Measurements from ENCODE around the gene FAM13A.

FAM13A gene

GRCh38 chr4:88933414-88934160 is 123.4 kb downstream of the FAM13A start:
- peaks cover 2% of the 10 kb centered on the region for H3K27me3 ChIP-seq (ENCODE audit: insufficient read depth, poor library complexity, severe bottlenecking)
- TF ChIP-seq CTCF (IDR thresholded peaks at IDR 0.05; ENCODE audit: insufficient read depth, low read length) (no peak), GABPA (IDR thresholded peaks at IDR 0.05; ENCODE audit: low read depth) (no peak), SPI1 (IDR thresholded peaks at IDR 0.05; ENCODE audit: borderline replicate concordance, low read depth) (no peak), POLR2AphosphoS5 (IDR thresholded peaks at IDR 0.05; ENCODE audit: low read depth) (no peak), REST (IDR thresholded peaks at IDR 0.05; ENCODE audit: insufficient replicate concordance, low read depth) (no peak)
- no peak overlapping the region for H3K4me3 ChIP-seq (replicated peaks; ENCODE audit: insufficient read depth, low read length)
- no peak for DNase-seq (ENCODE audit: low read depth in 1 of 2, low spot score in 1 of 2)
- H3K27ac ChIP-seq (replicated peaks): no peak overlapping the region

- no peak for DNase-seq (ENCODE audit: low read depth in 1 of 2, low spot score in 1 of 2)
- Histone ChIP-seq H3K4me3 (replicated peaks; ENCODE audit: insufficient read depth, low read length) (no peak overlapping the region), H3K27me3 (ENCODE audit: insufficient read depth, poor library complexity, severe bottlenecking) (peaks cover 2% of the 10 kb centered on the region), H3K27ac (replicated peaks) (no peak overlapping the region)
- TF ChIP-seq CTCF (IDR thresholded peaks at IDR 0.05; ENCODE audit: insufficient read depth, low read length) (no peak), GABPA (IDR thresholded peaks at IDR 0.05; ENCODE audit: low read depth) (no peak), POLR2AphosphoS5 (IDR thresholded peaks at IDR 0.05; ENCODE audit: low read depth) (no peak), SPI1 (IDR thresholded peaks at IDR 0.05; ENCODE audit: borderline replicate concordance, low read depth) (no peak), REST (IDR thresholded peaks at IDR 0.05; ENCODE audit: insufficient replicate concordance, low read depth) (no peak)
These were observed 128.1 kb downstream of the FAM13A start for GRCh38 chr4:88928852-88929251.

GRCh38 chr4:88927420-88927819 is 129.6 kb downstream of the FAM13A start:
- no peak overlapping the region for H3K27ac ChIP-seq (replicated peaks)
- DNase-seq (ENCODE audit: low read depth in 1 of 2, low spot score in 1 of 2): no peak
- H3K4me3 ChIP-seq (replicated peaks; ENCODE audit: insufficient read depth, low read length): no peak overlapping the region
- TF ChIP-seq GABPA (IDR thresholded peaks at IDR 0.05; ENCODE audit: low read depth) (no peak), SPI1 (IDR thresholded peaks at IDR 0.05; ENCODE audit: borderline replicate concordance, low read depth) (no peak), CTCF (IDR thresholded peaks at IDR 0.05; ENCODE audit: insufficient read depth, low read length) (no peak), POLR2AphosphoS5 (IDR thresholded peaks at IDR 0.05; ENCODE audit: low read depth) (no peak), REST (IDR thresholded peaks at IDR 0.05; ENCODE audit: insufficient replicate concordance, low read depth) (no peak)
- H3K27me3 ChIP-seq (ENCODE audit: insufficient read depth, poor library complexity, severe bottlenecking): peaks cover 2% of the 10 kb centered on the region

All from HL-60 (cell line).